NCI-H1092 (cell line): ENCODE data around the gene PRSS57.
"Not testable (repeated sequence)": the region's sequence is repeated elsewhere in the genome, so short reads cannot be mapped to it uniquely, and the experiment has no call there.

ENCODE experiments used
- DNase-seq: peaks from one replicate; lab custom pipeline; 2025; lab: John Stamatoyannopoulos, UW

PRSS57 gene

DNA sequence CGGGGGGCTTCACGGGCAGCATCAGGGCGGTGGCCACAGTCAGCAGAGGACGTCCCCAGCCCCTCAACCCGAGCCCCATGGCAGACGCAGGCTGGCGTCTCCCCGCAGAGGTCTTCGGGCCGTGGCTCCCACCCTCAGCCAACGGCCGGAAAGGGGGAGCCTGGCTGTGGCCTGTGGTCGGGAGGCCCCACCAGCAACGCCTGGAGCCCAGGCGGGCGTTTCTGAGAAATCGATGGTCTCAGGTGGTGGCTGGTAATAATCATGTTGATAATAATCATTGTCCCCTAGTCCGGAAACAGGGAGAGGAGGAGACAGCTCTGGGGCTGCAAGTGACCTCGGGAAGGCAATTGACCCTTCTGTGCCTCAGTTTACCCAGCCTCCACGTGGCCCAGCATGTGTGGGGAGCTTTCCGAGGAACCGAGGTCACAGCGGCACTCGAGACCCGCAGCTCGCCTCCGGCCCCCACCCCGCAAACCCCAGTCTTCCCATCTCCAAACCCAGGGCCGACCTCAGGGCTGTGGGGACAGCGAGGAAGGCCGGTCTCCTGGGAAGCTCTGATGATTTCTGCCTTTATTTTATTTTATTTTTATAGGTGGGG is at the start of gene PRSS57:
TSS of gene PRSS57 (minus strand) at position 101 of the 598 bp plus-strand sequence. CDS start at position 79, 22 bp downstream.
- DNase-seq, result no peak

DNA sequence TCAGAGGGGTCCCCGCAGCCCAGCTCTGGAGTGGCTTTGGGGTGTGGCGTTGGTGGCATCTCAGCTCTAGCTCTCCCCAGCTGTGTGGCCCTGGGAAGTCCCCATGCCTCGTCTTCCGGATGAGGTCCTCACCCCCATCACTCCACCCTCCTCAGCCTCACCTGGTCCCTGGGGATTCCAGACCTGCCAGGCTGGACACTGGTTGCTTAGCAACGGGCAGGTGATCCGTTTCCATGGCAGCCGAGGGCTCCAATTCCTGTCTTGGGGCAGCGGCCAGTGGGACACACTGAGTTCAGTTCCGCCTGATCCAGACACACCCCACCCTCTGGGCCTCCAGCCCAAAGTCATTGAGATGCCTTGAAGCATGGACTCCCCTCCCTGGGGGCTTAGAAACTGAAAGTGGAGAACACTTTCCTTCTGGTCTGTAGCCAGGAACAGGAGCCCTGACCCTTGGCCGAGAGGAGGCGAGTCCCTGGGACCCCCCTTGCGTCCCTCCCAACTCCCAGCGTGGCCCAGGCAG is 48.0 kb upstream of the PRSS57 start:
- DNase-seq, result no peak

DNA sequence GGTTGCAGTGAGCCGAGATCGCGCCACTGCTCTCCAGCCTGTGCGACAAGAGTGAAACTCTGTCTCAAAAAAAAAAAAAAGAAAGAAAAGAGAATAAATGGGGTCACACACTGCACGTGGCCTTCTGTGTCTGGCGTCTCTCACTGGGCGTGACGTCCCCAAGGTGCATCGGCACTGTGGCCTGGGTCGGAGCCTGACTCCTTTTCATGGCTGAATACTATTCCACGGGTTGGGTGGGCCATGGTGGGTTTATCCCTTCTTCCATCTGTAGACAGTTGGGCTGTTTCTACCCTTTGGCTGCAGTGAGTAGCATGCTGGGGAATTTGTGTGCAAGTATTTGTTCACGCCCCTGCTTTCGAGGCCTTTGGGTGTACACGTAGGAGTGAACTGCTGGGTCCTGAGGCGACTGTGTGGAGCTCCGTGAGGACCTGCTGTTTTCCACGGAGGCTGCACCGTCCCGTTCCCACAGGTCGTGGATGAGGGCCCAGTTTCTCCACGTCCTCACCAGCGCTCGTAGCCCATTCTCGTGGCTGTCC is 47.4 kb upstream of the PRSS57 start:
- DNase-seq, result no peak

DNA sequence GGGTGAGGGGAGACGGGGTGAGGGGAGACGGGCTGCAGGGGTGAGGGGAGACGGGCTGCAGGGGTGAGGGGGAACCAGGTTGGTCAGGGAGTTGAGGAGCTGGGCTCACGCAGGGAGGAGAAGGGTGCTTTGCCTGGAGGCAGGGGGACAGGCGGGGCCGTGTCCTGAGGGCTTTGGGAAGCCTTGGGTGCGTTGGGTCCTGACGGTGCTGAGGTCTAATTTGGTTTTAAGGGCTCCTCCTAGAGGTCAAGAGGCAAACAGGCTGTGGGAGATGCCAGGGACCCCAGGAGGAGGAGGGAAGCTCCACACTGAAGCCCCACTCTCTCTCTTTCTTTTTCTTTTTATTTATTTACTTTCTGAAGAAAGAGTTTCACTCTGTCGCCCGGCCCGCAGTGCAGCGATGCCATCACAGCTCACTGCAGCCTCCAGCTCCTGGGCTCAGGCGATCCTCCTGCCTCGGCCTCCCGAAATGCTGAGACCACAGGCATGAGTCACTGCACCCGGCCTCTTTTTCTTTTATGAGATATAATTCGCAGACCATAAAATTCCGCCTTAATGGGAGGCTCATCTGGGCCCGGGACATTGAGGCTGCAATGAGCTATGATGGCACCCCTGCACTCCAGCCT is 46.4 kb upstream of the PRSS57 start:
- no peak for DNase-seq

DNA sequence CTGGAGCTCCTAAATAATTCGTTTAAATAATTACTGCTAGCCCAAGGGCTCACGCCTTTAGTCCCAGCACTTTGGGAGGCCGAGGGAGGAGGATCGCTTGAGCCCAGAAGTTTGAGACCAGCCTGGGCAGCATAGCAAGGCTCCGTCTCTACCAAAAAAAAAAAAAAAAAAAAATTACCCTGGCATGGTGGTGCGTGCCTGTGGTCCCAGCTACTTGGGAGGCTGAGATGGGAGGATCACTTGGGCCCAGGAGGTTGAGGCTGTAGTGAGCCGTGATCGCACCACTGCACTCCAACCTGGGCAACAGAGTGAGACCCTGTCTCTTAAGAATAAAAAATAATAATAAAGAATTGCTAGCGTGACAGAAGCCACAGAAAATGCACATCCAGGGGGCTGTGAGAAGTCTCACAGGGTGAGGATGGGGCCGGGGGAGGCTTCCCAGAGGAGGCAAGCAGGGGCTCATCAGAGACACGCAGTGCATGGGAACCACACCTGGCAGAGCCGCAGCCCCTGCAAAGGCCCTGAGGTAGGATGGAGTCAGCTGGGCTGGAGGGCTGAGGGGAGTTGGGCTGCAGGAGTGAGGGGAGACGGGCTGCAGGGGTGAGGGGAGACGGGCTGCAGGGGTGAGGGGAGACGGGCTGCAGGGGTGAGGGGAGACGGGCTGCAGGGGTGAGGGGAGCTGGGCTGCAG is 45.7 kb upstream of the PRSS57 start:
- not testable (repeated sequence) for DNase-seq

DNA sequence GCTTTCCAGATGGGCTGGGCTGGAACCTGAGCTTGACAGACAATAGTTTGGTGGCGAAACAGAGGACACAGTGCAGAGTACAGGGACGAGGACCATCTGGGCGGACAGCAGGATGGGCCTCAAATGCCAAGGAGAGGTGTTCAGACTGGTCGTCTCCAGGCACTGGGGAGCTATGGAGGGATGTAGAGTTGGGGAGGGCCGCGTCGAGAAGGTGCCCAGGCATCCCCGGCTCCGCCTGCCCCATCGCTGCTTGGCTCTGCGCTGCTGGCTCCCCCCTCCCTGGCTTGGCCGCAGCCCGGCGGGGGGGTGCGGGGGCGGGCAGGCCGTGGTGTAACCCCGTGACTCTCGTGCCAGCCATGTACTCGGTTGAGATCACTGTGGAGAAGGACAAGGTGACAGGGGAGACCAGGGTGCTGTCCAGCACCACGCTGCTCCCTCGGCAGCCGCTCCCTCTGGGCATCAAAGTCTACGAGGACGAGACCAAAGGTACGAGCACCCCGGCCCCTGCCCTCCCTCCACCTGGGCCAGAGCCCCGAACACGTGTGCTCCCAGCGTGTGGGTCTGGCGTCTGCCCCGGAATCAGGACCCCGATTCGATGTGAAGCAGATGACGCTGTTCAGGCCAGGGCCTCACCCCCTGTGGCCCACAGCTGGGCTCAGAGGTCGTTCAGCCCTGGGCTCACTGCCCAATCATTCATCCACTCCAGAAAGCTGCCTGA is 44.9 kb upstream of the PRSS57 start:
- no peak for DNase-seq

DNA sequence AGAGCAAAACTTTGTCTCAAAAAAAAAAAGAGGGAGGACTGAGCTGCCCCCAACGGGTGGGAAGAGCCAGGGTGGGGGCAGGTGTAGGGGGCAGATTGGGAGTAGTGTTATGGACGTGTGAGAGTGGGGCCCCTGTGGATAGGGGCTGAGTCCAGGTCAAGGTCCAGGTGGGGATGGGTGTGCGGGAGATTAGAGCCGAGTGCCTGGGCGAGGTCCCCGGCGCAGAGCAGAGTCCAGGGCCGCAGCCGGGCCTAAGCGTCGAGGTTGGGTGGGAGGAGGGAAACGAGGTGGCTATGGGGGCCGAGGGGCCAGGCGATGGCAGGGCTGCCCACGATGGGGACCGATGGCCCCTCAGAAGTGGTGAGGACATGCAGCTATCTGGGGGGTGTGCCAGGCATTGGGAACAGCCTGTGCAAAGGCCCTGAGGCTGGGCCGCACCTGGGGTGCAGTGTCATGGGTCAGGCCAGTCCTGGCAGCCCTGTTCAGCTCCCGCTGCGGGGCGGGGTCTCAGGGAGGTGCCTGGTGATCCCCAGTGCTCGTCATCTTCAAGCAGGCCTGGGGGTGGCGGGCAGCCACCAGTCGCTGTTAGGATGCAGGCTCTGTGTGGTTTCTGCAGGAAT is 43.4 kb upstream of the PRSS57 start:
- no peak for DNase-seq

DNA sequence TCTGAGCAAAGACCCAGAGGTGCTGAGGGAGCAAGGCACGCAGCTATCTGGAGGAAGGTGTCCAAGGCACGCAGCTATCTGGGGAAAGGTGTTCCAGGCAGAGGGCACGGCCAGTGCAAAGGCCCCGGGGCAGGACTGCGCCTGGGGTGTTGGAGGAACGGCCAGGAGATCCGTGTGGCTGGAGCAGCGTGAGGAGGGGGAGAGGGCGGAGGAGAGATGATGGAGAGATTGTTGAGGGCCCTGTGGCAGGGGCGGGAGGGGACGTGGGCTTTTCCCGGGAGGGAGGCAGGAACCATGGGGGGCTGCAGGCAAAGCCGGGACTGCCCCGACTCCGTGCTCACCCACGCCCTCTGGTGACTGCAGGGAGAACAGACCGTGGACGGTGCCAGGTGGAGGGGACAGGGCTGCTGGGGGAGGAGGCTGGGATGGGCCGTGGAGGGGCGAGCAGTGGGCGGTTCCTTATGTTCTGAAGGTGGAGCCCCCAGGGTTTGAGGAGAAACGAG is 42.4 kb upstream of the PRSS57 start:
- no peak for DNase-seq

DNA sequence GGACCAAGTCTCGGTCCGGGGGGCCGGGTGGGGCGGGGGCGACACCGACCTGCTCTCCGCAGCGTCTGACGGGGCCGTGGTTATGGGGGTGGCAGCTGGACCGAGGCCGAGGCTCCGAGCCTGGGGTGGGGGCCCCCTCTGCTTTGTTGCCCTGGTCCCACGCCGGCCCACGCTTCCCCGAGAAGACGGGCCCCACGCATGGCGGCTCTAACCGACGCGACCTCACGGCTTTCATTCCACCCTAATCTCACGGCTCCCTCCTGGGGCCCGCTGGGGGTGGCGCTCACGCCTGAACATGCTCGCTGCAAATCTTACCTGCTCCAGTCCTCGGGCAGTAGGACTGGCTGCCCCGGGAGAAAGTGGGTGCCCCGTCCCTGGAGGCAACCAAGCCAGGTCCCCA is 40.9 kb upstream of the PRSS57 start:
- DNase-seq, result no peak

DNA sequence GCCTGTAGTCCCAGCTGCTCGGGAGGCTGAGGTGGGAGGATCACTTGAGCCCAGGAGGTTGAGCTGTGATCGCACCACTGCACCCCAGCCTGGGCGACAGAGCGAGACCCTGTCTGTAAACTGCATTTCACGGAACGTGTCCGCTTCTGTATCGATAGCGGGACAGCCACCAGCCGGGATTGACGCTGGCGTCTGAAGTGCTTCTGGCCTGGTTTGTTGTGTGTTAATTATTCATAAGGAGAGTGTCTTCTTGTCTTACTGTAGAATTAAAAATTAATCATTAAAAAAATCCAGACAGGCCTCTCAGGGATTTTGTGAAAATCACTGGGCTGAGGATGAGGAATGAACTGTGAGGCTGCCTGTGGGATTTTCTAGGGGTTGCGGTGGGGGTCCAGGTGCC is 39.5 kb upstream of the PRSS57 start:
- no peak for DNase-seq

DNA sequence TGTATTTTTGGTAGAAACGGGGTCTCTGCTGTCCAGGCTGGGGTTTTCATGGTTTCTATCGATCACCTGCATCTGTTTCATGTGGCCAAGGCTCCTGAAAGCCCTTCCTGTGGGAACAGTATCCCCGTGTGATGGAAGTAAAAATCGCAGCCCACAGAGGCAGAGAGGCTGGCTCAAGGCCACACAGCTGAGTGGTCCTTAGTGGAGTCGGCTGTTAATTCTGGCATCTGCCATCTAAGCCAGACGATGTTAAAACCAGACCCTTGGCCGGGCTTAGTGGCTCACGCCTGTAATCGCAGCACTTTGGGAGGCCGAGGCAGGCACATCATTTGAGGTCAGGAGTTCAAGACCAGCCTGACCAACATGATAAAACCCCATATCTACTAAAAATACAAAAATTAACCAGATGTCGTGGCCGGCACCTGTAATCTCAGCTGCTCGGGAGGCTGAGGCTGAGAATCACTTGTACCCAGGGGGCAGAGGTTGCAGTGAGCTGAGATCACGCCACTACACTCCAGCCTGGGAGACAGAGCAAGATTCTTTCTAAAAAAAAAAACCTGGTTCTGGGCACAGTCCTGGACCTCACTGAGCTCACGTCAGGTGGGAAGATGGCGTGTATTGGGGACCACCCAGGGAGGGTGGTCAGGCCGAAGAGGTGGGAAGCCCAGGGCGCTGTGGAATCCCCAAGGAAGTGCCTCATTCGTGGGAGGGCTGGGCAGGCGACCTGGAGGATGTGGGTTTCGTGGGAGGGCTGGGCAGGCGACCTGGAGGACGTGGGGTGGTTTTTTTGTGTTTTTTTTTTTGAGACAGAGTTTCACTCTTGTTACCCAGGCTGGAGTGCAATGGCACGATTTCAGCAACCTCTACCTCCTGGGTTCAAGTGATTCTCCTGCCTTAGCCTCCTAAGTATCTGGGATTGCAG is 37.2 kb upstream of the PRSS57 start:
- DNase-seq, result no peak

DNA sequence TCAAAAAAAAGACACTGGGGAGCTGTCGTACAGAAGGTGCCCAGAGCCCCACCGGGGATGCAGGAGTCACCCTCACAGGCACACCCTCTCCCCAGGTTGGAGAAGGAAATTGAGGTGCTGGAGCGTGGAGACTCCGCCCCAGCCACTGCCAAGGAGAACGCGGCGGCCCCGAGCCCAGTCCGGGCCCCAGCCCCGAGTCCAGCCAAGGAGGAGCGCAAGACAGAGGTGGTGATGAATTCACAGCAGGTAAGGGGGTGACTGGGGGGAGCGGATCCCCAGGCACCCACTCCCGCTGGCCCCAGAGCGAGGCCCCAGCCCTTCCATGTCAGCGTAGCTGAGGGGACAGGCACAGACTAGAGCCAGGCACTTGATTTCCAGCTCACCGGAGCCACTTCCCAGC is 35.7 kb upstream of the PRSS57 start:
- DNase-seq, result no peak

DNA sequence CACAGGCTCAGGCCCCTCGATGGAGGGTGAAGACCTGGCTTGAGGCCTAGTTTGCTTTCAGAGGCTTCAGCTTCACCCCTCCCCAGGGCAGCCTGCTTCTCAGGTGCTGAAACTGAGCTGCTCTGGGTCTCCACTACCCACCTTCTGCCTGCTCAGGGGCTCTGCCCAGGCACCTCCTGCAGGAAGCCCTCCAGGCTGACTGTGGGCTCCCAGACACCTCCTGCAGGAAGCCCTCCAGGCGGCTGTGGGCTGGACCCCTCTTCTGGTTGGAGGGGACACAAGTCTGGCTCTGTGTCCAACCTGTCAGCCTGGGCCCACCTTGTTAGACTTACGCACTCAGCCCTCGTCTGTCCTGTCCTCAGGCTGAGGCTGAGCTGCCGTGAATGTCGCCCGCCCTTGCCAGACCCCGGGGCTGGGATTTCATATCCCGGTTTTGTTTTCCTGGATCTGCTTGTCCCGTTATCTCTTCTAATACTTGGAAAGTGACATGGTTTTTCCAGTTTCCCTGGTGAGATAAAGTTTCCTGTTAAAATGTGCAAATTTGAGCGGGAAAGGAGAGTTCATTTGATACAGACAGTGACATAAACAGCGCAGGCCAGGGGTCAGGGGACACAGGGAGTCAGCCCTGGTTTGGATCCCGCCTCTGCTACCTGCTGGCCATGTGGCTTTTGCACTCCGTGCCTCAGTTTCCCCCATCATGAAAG is 34.9 kb upstream of the PRSS57 start:
- DNase-seq, result no peak

DNA sequence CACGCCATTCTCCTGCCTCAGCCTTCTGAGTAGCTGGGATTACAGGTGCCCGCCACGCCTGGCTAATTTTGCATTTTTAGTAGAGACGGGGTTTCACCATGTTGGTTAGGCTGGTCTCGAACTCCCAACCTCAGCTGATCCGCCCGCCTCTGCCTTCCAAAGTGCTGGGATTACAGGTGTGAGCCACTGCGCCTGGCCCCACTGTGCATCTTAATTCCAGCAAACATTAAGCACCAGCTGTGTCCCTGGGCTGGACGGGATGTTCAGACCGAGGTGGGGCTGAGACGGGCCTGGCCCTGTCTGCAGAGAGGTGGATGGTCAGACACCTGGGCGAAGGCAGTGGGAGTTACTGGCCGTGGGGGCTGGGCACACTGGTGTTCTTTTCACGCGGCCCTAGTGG is 34.3 kb upstream of the PRSS57 start:
- DNase-seq, result not testable (repeated sequence)

DNA sequence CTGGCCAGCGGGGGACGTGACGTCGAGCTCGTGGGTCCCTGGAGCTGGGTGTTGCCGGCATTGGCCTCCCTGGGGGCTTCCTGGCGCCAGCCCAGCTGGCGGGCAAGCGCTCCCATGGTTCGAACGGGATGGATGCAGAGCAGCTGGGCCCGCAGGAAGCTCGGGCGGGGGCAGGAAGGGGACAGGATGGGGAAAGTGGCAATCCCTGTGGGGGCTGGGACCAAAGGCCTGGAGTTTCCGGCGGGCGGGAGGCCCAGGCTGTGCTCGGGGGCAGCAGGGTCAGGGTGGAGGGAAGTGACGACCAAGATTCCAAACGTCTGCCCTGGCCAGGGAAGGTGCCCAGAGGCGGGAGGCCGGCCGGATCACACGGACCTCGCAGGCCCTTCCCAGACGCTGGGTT is 32.8 kb upstream of the PRSS57 start:
- no peak for DNase-seq

DNA sequence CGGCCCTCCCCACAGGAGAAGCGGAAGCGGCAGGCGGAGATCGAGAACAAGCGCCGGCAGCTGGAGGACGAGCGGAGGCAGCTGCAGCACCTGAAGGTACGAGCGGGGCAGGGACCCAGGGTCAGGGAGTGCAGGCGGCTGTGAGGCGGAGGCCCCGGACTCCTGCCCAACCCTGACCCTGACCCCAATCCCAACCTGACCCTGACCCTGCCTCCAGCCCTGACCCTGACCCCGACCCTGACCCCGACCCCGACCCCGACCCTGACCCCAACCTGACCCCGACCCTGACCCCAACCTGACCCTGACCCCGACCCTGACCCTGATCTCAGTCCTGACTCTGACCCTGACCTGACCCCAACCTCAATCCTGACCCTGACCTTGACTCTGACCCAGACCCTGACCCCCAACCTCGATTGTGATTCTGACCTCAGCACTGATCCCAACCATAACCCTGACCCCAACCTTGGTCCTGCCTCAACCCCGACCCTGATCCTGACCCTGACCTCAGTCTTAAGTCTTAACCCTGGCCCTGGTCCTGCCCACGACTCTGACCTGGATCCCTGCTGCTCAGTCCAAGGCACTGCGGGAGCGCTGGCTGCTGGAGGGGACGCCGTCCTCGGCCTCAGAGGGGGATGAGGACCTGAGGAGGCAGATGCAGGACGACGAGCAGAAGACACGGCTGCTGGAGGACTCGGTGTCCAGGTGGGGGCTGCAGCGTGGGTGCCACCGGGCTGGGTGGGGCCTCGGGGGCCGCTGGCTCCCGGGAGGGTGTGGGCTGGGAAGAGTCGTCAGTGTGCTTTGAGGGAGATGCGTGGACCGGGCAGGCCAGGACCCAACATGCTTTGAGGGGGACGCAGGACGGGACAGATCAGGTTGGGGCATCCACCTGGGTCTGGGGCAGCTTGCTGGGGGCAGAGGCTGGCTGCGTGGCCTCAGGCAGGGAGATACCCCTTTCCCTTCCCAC is 32.0 kb upstream of the PRSS57 start:
- no peak for DNase-seq

DNA sequence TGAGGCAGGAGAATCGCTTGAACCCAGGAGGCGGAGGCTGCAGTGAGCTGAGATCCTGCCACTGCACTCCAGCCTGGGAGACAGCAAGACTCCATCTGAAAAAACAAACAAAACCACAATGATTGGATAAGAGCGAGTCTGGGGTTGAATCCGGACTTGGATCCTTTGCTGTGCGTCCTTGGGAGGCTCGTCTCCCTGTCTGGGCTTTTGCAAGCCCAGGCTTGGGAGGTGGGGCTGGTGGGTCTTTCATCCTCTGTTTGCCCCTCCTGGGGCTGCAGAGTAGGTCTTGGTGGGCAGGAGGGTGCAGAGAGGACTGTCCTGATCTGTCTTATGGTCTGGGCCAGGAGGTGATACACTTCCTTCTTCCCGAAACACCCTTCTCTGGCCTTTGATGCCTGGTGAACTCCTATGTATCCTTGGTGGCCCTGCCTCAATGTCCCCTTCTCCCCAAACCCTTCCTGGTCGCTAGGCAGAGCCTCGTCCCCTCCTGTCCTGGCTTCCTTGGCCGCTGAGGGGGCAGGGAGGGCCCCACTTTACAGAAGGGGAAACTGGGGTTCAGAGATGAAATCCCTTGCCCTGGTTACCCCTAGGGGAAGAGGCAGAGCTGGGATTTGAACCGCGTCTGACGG is 30.3 kb upstream of the PRSS57 start:
- DNase-seq, result no peak

DNA sequence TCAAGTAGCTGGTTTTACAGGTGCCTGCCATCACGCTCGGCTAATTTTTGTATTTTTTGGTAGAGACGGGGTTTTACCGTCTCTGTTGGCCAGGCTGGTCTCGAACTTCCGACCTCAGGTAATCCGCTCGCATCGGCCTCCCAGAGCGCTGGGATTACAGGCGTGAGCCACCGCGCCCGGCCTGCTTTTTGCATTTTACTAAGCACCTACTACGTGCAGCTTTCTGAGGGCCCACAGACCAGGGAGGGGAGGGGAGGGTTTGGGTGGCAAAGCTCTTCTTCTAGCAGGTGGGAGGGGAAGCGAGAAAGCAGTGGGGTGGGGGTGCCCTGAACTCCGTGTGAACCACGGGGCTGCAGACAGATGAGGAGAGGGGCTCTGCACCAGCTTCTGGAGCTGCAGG is 28.5 kb upstream of the PRSS57 start:
- DNase-seq, result no peak
